Natural killer cell (primary cell): ENCODE measurements around the gene ENDOU. TPM values are rescaled to one million over a fixed set of nuclear protein-coding genes. Genes with fewer than 3 reads are reported as not detected.

Experiments used
- ATAC-seq, 3 donors: fragments of 150-1000 bp in 2 of 3; fragments of 200-7000 bp in 1 of 3; cut with Tn5 transposase; 1 replicate in 1 of 3; 2 replicates in 2 of 3; pipeline ENCODE4 v1.10.0; 2021; ENCODE audit warnings: mild to moderate bottlenecking in 2 of 3, moderate library complexity in 2 of 3
- DNase-seq, 2 donors: peaks; one replicate each; pipeline versions ENCODE4 v3.0.0 to v3.0.0-alpha.2; 2013 to 2021; ENCODE audit warnings: mixed read lengths in 1 of 2
- H3K27ac ChIP-seq: one replicate; pipeline ENCODE4 v1.5.1; 2013; ENCODE audit warnings: mild to moderate bottlenecking, low read length
- H3K27me3 ChIP-seq: one replicate; pipeline ENCODE4 v1.6.1; 2013; ENCODE audit warnings: low read length; ENCODE audit not compliant: control insufficient read depth, insufficient read depth
- H3K36me3 ChIP-seq: one replicate; pipeline ENCODE4 v1.6.1; 2013; ENCODE audit warnings: low read length; ENCODE audit not compliant: control insufficient read depth, insufficient read depth
- H3K4me1 ChIP-seq: one replicate; pipeline ENCODE4 v1.6.1; 2013; ENCODE audit warnings: low read length; ENCODE audit not compliant: control insufficient read depth, insufficient read depth
- H3K4me3 ChIP-seq: one replicate; pipeline ENCODE4 v1.5.1; 2013; ENCODE audit warnings: low read length
- H3K9me3 ChIP-seq: one replicate; pipeline ENCODE4 v1.6.1; 2013; ENCODE audit warnings: low read length; ENCODE audit not compliant: control insufficient read depth, insufficient read depth
- H3K27ac Mint-ChIP-seq, 2 donors: one replicate each; pipeline ENCODE4 v1.8.0; 2022; ENCODE audit warnings: mild to moderate bottlenecking in 2 of 2, mixed read lengths in 2 of 2, moderate library complexity in 1 of 2
- H3K27me3 Mint-ChIP-seq, 2 donors: one replicate each; pipeline ENCODE4 v1.8.0; 2022; ENCODE audit warnings: low read depth in 2 of 2, mixed read lengths in 2 of 2
- H3K36me3 Mint-ChIP-seq: one replicate; pipeline ENCODE4 v1.8.0; 2022; ENCODE audit warnings: mixed read lengths
- H3K4me1 Mint-ChIP-seq, 2 donors: one replicate each; pipeline ENCODE4 v1.8.0; 2022; ENCODE audit warnings: mixed read lengths in 2 of 2
- H3K4me3 Mint-ChIP-seq: one replicate; pipeline ENCODE4 v1.8.0; 2022; ENCODE audit warnings: mild to moderate bottlenecking, moderate library complexity, mixed read lengths
- H3K9me3 Mint-ChIP-seq, 2 donors: one replicate each; pipeline ENCODE4 v1.8.0; 2022; ENCODE audit warnings: mixed read lengths in 2 of 2
- WGBS: methylation state at CpG from one replicate; pipeline ENCODE4 v1.1.7; 2013; ENCODE audit warnings: missing lambda C conversion rate; ENCODE audit not compliant: insufficient coverage; 5-methylcytosine and 5-hydroxymethylcytosine counted together
- intact Hi-C: fragments of 100-400 bp; cut with micrococcal nuclease; formaldehyde crosslinking; loops from one replicate; pipeline ENCODE4 v1.14.2; 2022
- total RNA-seq, 4 donors: library from RNA; stranded (reverse); fragments of 120-200 nt in 1 of 4; gene quantifications; one replicate each; pipeline versions ENCODE4 v1.2.3 to v1.2.4, GENCODE V29; 2013 to 2022
- TF ChIP-seq, protein P1 (sequence below): fragments of 200-600 bp; IDR thresholded peaks from one replicate; pipeline ENCODE4 v1.8.0; 2022; ENCODE audit warnings: antibody characterized with exemption

ENDOU gene
- total RNA-seq, 3 donors from 2014 or later (not counting 1 experiment from before 2014, with no cell fraction given) = 0.20 to 0.41 (median 0.24) TPM

DNA sequence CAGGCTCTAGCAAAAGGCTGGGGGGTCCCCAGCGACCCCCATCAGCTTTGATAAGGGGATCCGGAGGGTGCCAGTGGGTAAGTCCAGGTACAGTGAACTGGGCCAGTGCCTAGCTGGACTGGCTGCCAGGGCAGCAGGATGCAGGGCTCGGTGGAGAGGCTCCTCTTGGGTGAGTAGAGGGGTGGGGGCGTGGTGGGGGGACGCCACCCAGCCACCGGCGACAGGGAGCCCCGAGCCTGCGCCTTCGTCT lies 33.2 kb upstream of the ENDOU start:
- peak overlapping the region; percentile 74 for H3K4me3 Mint-ChIP-seq
- intact Hi-C loops = loop anchor here (2.0 kb wide), 1 partner anchor 16 kb away; no protein-coding TSS in a partner anchor
- TF ChIP-seq, protein P1, sequence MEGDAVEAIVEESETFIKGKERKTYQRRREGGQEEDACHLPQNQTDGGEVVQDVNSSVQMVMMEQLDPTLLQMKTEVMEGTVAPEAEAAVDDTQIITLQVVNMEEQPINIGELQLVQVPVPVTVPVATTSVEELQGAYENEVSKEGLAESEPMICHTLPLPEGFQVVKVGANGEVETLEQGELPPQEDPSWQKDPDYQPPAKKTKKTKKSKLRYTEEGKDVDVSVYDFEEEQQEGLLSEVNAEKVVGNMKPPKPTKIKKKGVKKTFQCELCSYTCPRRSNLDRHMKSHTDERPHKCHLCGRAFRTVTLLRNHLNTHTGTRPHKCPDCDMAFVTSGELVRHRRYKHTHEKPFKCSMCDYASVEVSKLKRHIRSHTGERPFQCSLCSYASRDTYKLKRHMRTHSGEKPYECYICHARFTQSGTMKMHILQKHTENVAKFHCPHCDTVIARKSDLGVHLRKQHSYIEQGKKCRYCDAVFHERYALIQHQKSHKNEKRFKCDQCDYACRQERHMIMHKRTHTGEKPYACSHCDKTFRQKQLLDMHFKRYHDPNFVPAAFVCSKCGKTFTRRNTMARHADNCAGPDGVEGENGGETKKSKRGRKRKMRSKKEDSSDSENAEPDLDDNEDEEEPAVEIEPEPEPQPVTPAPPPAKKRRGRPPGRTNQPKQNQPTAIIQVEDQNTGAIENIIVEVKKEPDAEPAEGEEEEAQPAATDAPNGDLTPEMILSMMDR = no peak
- H3K4me1 ChIP-seq = peaks cover 33% of the 10 kb centered on the region
- no peak overlapping the region for H3K27ac ChIP-seq
- no peaks in the 10 kb centered on the region for H3K27me3 ChIP-seq
- peak overlapping the region in 1 of 2 donors; percentile 76 for H3K27ac Mint-ChIP-seq
- ATAC-seq (no peak), DNase-seq (no peak)
- peaks cover 4 to 8% of the 10 kb centered on the region in 2 donors for H3K27me3 Mint-ChIP-seq
- no peaks in the 10 kb centered on the region for H3K9me3 Mint-ChIP-seq
- no peaks in the 10 kb centered on the region for H3K36me3 ChIP-seq
- peaks cover 6 to 21% of the 10 kb centered on the region in 2 donors for H3K4me1 Mint-ChIP-seq
- H3K9me3 ChIP-seq = no peaks in the 10 kb centered on the region
- WGBS = 5% methylated on average over 10 of the region's 10 CpGs
- H3K36me3 Mint-ChIP-seq = no peaks in the 10 kb centered on the region
- H3K4me3 ChIP-seq = peak overlapping the region; percentile 60

DNA sequence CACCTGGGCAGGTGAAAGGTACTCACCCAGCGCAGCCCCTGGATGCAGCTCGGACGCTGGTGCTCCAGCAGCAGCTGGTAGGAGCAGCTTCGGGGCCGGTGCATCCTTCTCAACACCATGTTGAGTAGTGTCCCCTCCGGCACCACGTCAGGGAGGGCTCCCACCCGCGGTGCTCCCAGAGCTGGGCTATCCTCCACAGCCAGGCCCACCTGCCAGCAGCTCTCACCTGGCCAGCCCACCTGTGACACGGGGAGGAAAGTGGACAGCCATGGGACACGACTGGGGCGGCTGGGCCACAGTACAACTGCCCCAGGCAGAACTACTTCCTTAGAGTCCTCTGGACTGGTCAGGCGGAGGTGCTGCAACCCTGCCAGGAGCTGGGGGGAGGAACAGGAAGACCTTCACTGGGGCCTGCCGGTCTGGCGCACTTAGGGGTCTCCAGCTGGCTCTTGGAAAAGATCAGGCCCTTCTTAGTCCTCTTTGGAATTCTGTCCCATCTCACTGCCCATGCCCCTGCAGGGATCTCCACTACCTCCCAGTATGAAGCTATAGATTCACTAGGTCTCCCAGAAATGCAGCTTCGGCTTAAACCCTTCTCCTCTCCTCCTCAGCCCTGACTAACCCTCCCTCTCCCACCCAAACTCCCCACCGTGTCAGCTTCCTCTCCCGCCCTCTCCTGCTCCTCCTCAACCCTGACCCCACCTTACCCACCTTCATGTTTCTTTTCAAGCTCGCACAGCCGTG lies 32.7 kb upstream of the ENDOU start:
- intact Hi-C loops = loop anchor here (2.0 kb wide), 1 partner anchor 15 kb away; no protein-coding TSS in a partner anchor
- H3K4me1 Mint-ChIP-seq = peaks cover 6 to 21% of the 10 kb centered on the region in 2 donors
- WGBS = 52% methylated on average over 20 of the region's 20 CpGs
- H3K36me3 ChIP-seq = no peaks in the 10 kb centered on the region
- ATAC-seq (no peak), DNase-seq (no peak)
- no peaks in the 10 kb centered on the region for H3K9me3 Mint-ChIP-seq
- TF ChIP-seq, protein P1 = no peak
- H3K27me3 Mint-ChIP-seq = peaks cover 4 to 8% of the 10 kb centered on the region in 2 donors
- no peaks in the 10 kb centered on the region for H3K27me3 ChIP-seq
- no peak overlapping the region for H3K27ac Mint-ChIP-seq
- no peaks in the 10 kb centered on the region for H3K36me3 Mint-ChIP-seq
- H3K4me3 ChIP-seq = peak overlapping the region; percentile 60
- H3K9me3 ChIP-seq = no peaks in the 10 kb centered on the region
- H3K4me3 Mint-ChIP-seq = peak overlapping the region; percentile 74
- peaks cover 33% of the 10 kb centered on the region for H3K4me1 ChIP-seq
- no peak overlapping the region for H3K27ac ChIP-seq

DNA sequence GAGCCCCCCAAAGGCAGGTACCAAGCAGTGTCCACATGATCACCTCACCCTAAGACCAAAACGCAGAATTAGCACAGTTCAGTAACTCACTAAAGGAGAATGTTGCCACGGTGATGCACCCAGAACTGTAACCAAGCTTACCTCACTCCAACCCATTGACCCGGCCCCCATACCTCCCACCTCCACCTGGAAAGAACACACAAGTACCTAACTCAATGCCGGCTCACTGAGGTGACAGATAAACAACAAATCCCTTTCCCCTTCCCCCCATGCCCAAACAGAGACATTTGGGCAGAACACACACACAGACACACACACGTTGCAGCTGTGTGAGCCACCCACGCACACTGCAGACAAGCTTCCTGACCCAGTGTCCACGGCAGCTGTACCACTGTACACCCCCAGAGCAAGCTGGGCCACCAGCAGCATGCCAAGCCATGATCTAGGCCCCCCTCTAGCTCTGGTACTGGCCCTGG lies 32.1 kb upstream of the ENDOU start:
- H3K9me3 Mint-ChIP-seq = no peaks in the 10 kb centered on the region
- peak overlapping the region; percentile 56 for H3K4me3 Mint-ChIP-seq
- Histone ChIP-seq H3K27me3 (no peaks in the 10 kb centered on the region), H3K27ac (no peak overlapping the region), H3K4me3 (no peak overlapping the region), H3K9me3 (no peaks in the 10 kb centered on the region), H3K4me1 (peaks cover 33% of the 10 kb centered on the region), H3K36me3 (no peaks in the 10 kb centered on the region)
- H3K27ac Mint-ChIP-seq = no peak overlapping the region
- H3K27me3 Mint-ChIP-seq = peaks cover 4 to 8% of the 10 kb centered on the region in 2 donors
- H3K36me3 Mint-ChIP-seq = no peaks in the 10 kb centered on the region
- ATAC-seq (no peak), DNase-seq (no peak)
- peaks cover 6 to 21% of the 10 kb centered on the region in 2 donors for H3K4me1 Mint-ChIP-seq
- TF ChIP-seq, protein P1 = no peak
- intact Hi-C loops = no loop called here
- WGBS = 62% methylated on average over 7 of the region's 7 CpGs
